GM04503 (cell line): ENCODE results near the gene ACTBL2.
"Not testable (repeated sequence)": the region's sequence is repeated elsewhere in the genome, so short reads cannot be mapped to it uniquely, and the experiment has no call there.

Experiments
- DNase-seq: peaks from one replicate; pipeline ENCODE4 v3.0.0-alpha.2; 2012; ENCODE audit warnings: low read depth

Gene ACTBL2

GRCh38 chr5:57482671-57483106 lies at the start of gene ACTBL2:
TSS of gene ACTBL2 (minus strand) at chr5:57482811. CDS start at chr5:57482707, 104 bp downstream.
- no peak for DNase-seq

GRCh38 chr5:57531333-57531732 lies 48.7 kb upstream of the ACTBL2 start:
- no peak for DNase-seq

- DNase-seq: no peak
Measured at GRCh38 chr5:57529864-57530263, 47.3 kb upstream of the ACTBL2 start.

GRCh38 chr5:57527870-57528269 lies 45.3 kb upstream of the ACTBL2 start:
- DNase-seq: no peak

- no peak for DNase-seq
Measured at GRCh38 chr5:57524348-57525060, 41.9 kb upstream of the ACTBL2 start.

- not testable (repeated sequence) for DNase-seq
Measured at GRCh38 chr5:57522477-57522876, 39.9 kb upstream of the ACTBL2 start.

GRCh38 chr5:57518415-57518814 lies 35.8 kb upstream of the ACTBL2 start:
- DNase-seq: not testable (repeated sequence)

- no peak for DNase-seq
Measured at GRCh38 chr5:57517250-57517649, 34.6 kb upstream of the ACTBL2 start.

GRCh38 chr5:57513785-57514184 lies 31.2 kb upstream of the ACTBL2 start:
- DNase-seq: no peak

- no peak for DNase-seq
Measured at GRCh38 chr5:57511321-57511720, 28.7 kb upstream of the ACTBL2 start.

GRCh38 chr5:57509501-57510260 lies 27.1 kb upstream of the ACTBL2 start:
- DNase-seq: no peak

GRCh38 chr5:57508211-57508610 lies 25.6 kb upstream of the ACTBL2 start:
- no peak for DNase-seq

GRCh38 chr5:57505272-57506200 lies 22.9 kb upstream of the ACTBL2 start:
- no peak for DNase-seq

GRCh38 chr5:57504357-57504756 lies 21.7 kb upstream of the ACTBL2 start:
- no peak for DNase-seq

GRCh38 chr5:57503433-57503832 lies 20.8 kb upstream of the ACTBL2 start:
- no peak for DNase-seq

- DNase-seq: no peak
Measured at GRCh38 chr5:57501414-57502201, 19.0 kb upstream of the ACTBL2 start.

GRCh38 chr5:57499262-57500050 lies 16.8 kb upstream of the ACTBL2 start:
- DNase-seq: no peak

- no peak for DNase-seq
Measured at GRCh38 chr5:57497733-57498132, 15.1 kb upstream of the ACTBL2 start.

- no peak for DNase-seq
Measured at GRCh38 chr5:57495285-57496086, 12.9 kb upstream of the ACTBL2 start.
